Keratinocyte (primary cell): ENCODE results near the gene TACC3. TPM values are rescaled to one million over a fixed set of nuclear protein-coding genes. Genes with fewer than 3 reads are reported as not detected.

ENCODE experiments used
- DNase-seq: peaks from one replicate; pipeline ENCODE4 v3.0.0-alpha.2; 2011; ENCODE audit warnings: low read depth, missing footprints, low spot score
- FAIRE-seq: peaks from 2 replicates; lab custom pipeline; 2011; peaks lifted over from hg19 to GRCh38; lab: Jason Lieb, UNC
- H2AFZ ChIP-seq: 2 replicates; pipeline ENCODE4 v1.6.0; 2012; ENCODE audit warnings: low read length, control low read depth, inconsistent platforms; ENCODE audit not compliant: control insufficient read depth
- H3K27ac ChIP-seq: 2 replicates; pipeline ENCODE4 v1.5.1; 2011; ENCODE audit warnings: low read length; ENCODE audit not compliant: control insufficient read depth, insufficient read depth
- H3K27me3 ChIP-seq: 3 replicates; pipeline ENCODE4 v1.6.0; 2011; ENCODE audit warnings: low read length; ENCODE audit not compliant: control insufficient read depth, insufficient read depth; ENCODE audit errors: extremely low read depth
- H3K36me3 ChIP-seq, 2 experiments: 2 replicates in 1 of 2; 3 replicates in 1 of 2; pipeline ENCODE4 v1.5.1; 2011; ENCODE audit warnings: low read length in 2 of 2, mild to moderate bottlenecking in 1 of 2; ENCODE audit not compliant: control insufficient read depth in 2 of 2, insufficient read depth in 2 of 2; ENCODE audit errors: extremely low read depth in 1 of 2
- H3K4me1 ChIP-seq: 3 replicates; pipeline ENCODE4 v1.5.1; 2011; ENCODE audit warnings: low read length; ENCODE audit not compliant: control insufficient read depth, insufficient read depth; ENCODE audit errors: extremely low read depth
- H3K4me2 ChIP-seq: 3 replicates; pipeline ENCODE4 v1.6.0; 2011; ENCODE audit warnings: low read depth, low read length; ENCODE audit not compliant: control insufficient read depth, insufficient read depth; ENCODE audit errors: extremely low read depth
- H3K4me3 ChIP-seq, 3 experiments: fragments of 200-600 bp in 1 of 3; sonication (generic) in 1 of 3; 2 replicates in 2 of 3; 3 replicates in 1 of 3; pipeline ENCODE4 v1.5.1; 2011 to 2016; ENCODE audit warnings: low read length in 3 of 3, mild to moderate bottlenecking in 3 of 3, control low read depth in 2 of 3, inconsistent platforms in 1 of 3, low read depth in 1 of 3, mixed read lengths in 1 of 3, mixed run types in 1 of 3, moderate library complexity in 1 of 3; ENCODE audit not compliant: control insufficient read depth in 2 of 3, insufficient read depth in 2 of 3; ENCODE audit errors: extremely low read depth in 1 of 3
- H3K79me2 ChIP-seq: 2 replicates; pipeline ENCODE4 v1.6.0; 2012; ENCODE audit warnings: low read length; ENCODE audit not compliant: control insufficient read depth, insufficient read depth
- H3K9ac ChIP-seq: 3 replicates; pipeline ENCODE4 v1.6.0; 2011; ENCODE audit warnings: low read length; ENCODE audit not compliant: control insufficient read depth, insufficient read depth; ENCODE audit errors: extremely low read depth
- H3K9me1 ChIP-seq: 3 replicates; pipeline ENCODE4 v1.6.0; 2011; ENCODE audit warnings: low read length; ENCODE audit not compliant: control insufficient read depth, insufficient read depth; ENCODE audit errors: extremely low read depth
- H3K9me3 ChIP-seq: 2 replicates; pipeline ENCODE4 v1.5.1; 2012; ENCODE audit warnings: low read depth, low read length; ENCODE audit not compliant: control insufficient read depth
- H4K20me1 ChIP-seq: 3 replicates; pipeline ENCODE4 v1.6.0; 2011; ENCODE audit warnings: low read length; ENCODE audit not compliant: control insufficient read depth, insufficient read depth; ENCODE audit errors: extremely low read depth
- EZH2 ChIP-seq: IDR thresholded peaks from one replicate; pipeline ENCODE4 v1.6.1; 2012; ENCODE audit warnings: inconsistent platforms, mild to moderate bottlenecking, low read length, moderate library complexity
- dilution Hi-C: fragments of 300-500 bp; cut with MboI; formaldehyde crosslinking; loops from one replicate; pipeline ENCODE4 v1.7.0; 2020; ENCODE audit warnings: low sequenced_read_pairs; ENCODE audit not compliant: extremely low pct_ligation_motif_present
- polyA plus RNA-seq, 5 experiments: library from polyadenylated mRNA; depleted of rRNA in 3 of 5; stranded (reverse) in 3 of 5; stranded (forward) in 1 of 5; unstranded in 1 of 5; fragments of >200 nt; gene quantifications; 1 replicate in 1 of 5; 2 replicates in 3 of 5; 3 replicates in 1 of 5; pipeline versions ENCODE4 v1.2.1 to v1.2.3, GENCODE V29; 2011 to 2012; ENCODE audit warnings: missing spikeins in 2 of 5, low read depth in 1 of 5, low replicate concordance in 1 of 5
- TF ChIP-seq, protein P1 (sequence below), 3 experiments: IDR thresholded peaks in 1 of 3; conservative IDR thresholded peaks in 1 of 3; optimal IDR thresholded peaks in 1 of 3; 2 replicates in 2 of 3; 3 replicates in 1 of 3; pipeline versions ENCODE3 to v1.5.1; 2011; ENCODE audit warnings: low read length in 3 of 3, mild to moderate bottlenecking in 3 of 3, moderate library complexity in 2 of 3, control low read depth in 1 of 3, inconsistent platforms in 1 of 3; ENCODE audit not compliant: insufficient read depth in 2 of 3; ENCODE audit errors: extremely low read depth in 1 of 3

TACC3 gene
- polyA plus RNA-seq, 1 donor (not counting 4 experiments of a cell fraction or from before 2014, with no cell fraction given) = 19.1 TPM

DNA sequence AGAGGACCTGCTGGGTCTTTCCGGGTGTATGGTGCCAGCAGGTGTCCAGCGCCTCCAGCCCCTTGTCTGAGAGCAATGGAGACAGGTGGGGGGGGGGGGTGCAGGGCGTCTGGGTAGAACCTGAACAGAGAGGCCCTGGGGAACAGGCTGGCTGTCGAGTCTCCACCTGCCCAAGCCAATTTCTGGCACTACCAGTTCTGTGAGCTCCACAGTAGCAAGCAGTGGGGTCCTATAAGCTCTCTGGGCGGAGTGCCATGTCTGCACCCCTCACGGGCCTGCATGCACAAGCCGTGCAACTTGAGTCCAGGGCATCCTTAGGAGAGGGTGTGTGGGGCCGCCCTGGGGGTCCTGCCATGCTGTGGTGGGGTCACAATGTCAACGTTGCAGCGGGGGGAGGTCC, 61.7 kb downstream of the TACC3 start:
- H2AFZ ChIP-seq = no peak overlapping the region
- H3K9me1 ChIP-seq = no peaks in the 10 kb centered on the region
- dilution Hi-C loops = no loop called here
- FAIRE-seq (no peak), DNase-seq (no peak)
- H3K4me1 ChIP-seq = peaks cover 31% of the 10 kb centered on the region
- H3K79me2 ChIP-seq = no peaks in the 10 kb centered on the region
- H3K9ac ChIP-seq = no peak overlapping the region
- H4K20me1 ChIP-seq = no peaks in the 10 kb centered on the region
- H3K4me2 ChIP-seq = no peak overlapping the region
- H3K36me3 ChIP-seq = no peaks in the 10 kb centered on the region
- H3K27ac ChIP-seq = no peak overlapping the region
- no peaks in the 10 kb centered on the region for H3K27me3 ChIP-seq
- no peaks in the 10 kb centered on the region for H3K9me3 ChIP-seq
- TF ChIP-seq, protein P1, sequence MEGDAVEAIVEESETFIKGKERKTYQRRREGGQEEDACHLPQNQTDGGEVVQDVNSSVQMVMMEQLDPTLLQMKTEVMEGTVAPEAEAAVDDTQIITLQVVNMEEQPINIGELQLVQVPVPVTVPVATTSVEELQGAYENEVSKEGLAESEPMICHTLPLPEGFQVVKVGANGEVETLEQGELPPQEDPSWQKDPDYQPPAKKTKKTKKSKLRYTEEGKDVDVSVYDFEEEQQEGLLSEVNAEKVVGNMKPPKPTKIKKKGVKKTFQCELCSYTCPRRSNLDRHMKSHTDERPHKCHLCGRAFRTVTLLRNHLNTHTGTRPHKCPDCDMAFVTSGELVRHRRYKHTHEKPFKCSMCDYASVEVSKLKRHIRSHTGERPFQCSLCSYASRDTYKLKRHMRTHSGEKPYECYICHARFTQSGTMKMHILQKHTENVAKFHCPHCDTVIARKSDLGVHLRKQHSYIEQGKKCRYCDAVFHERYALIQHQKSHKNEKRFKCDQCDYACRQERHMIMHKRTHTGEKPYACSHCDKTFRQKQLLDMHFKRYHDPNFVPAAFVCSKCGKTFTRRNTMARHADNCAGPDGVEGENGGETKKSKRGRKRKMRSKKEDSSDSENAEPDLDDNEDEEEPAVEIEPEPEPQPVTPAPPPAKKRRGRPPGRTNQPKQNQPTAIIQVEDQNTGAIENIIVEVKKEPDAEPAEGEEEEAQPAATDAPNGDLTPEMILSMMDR (optimal IDR thresholded peaks at IDR 0.05 in 1 of 3, IDR thresholded peaks at IDR 0.05 in 1 of 3, conservative IDR thresholded peaks at IDR 0.05 in 1 of 3; ENCODE audit: extremely low read depth in 1 of 3, insufficient read depth in 2 of 3, low read length in 3 of 3) = no peak
- no peak for TF ChIP-seq EZH2
- H3K4me3 ChIP-seq = no peak overlapping the region

DNA sequence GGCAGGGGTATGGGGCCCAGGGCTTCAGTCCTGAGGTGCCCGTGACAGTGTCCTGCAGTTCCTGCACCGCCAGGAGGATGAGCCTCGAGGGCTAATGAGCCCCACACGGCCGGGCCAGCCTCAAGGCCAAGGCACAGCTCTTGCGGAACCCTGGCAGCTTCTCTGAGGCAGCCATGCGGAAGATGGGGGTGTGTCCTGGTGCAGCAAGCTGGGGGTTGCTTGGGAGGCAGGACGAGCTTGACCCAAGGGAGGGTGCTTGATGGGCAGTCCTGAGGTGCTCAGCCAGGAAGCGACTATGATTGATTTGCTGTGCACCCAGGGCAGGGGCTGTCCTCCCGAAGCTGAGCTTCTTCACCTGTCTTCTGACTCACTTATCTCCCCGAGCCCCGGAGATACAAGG, 62.6 kb downstream of the TACC3 start:
- Histone ChIP-seq H2AFZ (no peak overlapping the region), H3K9ac (no peak overlapping the region), H3K9me1 (no peaks in the 10 kb centered on the region), H3K27ac (no peak overlapping the region), H3K36me3 (no peaks in the 10 kb centered on the region), H3K27me3 (no peaks in the 10 kb centered on the region), H3K4me1 (peaks cover 35% of the 10 kb centered on the region), H3K4me3 (no peak overlapping the region), H4K20me1 (no peaks in the 10 kb centered on the region), H3K79me2 (no peaks in the 10 kb centered on the region), H3K4me2 (no peak overlapping the region), H3K9me3 (no peaks in the 10 kb centered on the region)
- FAIRE-seq (no peak), DNase-seq (no peak)
- no peak for TF ChIP-seq EZH2
- TF ChIP-seq, protein P1 (optimal IDR thresholded peaks at IDR 0.05 in 1 of 3, IDR thresholded peaks at IDR 0.05 in 1 of 3, conservative IDR thresholded peaks at IDR 0.05 in 1 of 3; ENCODE audit: extremely low read depth in 1 of 3, insufficient read depth in 2 of 3, low read length in 3 of 3) = no peak
- dilution Hi-C loops = no loop called here
